Umbilical cord (tissue), 2 donors: ENCODE data around the gene SERPINB6. TPM values are rescaled to one million over a fixed set of nuclear protein-coding genes. Genes with fewer than 3 reads are reported as not detected.
"Not testable (repeated sequence)": the region's sequence is repeated elsewhere in the genome, so short reads cannot be mapped to it uniquely, and the experiment has no call there.

Source experiments
- DNase-seq: peaks from one replicate; pipeline ENCODE4 v3.0.0-alpha.2; 2015; ENCODE audit warnings: low spot score
- total RNA-seq: library from RNA; depleted of rRNA; stranded (reverse); fragments of >200 nt; gene quantifications from one replicate; pipeline ENCODE4 v1.2.3, GENCODE V29; 2014; ENCODE audit warnings: low replicate concordance; ENCODE audit not compliant: insufficient read depth

SERPINB6 gene
- total RNA-seq, 1 donor from 2014 or later, result 63.3 TPM

GRCh38 chr6:2977799-2978590 lies 6.6 kb upstream of the SERPINB6 start:
- no peak for DNase-seq

GRCh38 chr6:2977290-2977689 lies 5.9 kb upstream of the SERPINB6 start:
- no peak for DNase-seq

- no peak for DNase-seq
Measured at GRCh38 chr6:2976571-2977085, 5.3 kb upstream of the SERPINB6 start.

GRCh38 chr6:2976060-2976459 lies 4.7 kb upstream of the SERPINB6 start:
- no peak for DNase-seq

- DNase-seq, result no peak
Measured at GRCh38 chr6:2973676-2974075, 2.3 kb upstream of the SERPINB6 start.

- not testable (repeated sequence) for DNase-seq
Measured at GRCh38 chr6:2973180-2973579, 1.8 kb upstream of the SERPINB6 start.

- DNase-seq, result not testable (repeated sequence)
Measured at GRCh38 chr6:2972685-2973084, 1.3 kb upstream of the SERPINB6 start.

- not testable (repeated sequence) for DNase-seq
Measured at GRCh38 chr6:2972219-2972487, 786 bp upstream of the SERPINB6 start.

- peak; percentile 63 for DNase-seq
Measured at GRCh38 chr6:2970753-2971419, 481 bp downstream of the SERPINB6 start.

- no peak for DNase-seq
Measured at GRCh38 chr6:2970034-2970685, 1.2 kb downstream of the SERPINB6 start.

GRCh38 chr6:2969549-2969948 lies 1.8 kb downstream of the SERPINB6 start:
- no peak for DNase-seq

GRCh38 chr6:2968600-2969135 lies 2.7 kb downstream of the SERPINB6 start:
- no peak for DNase-seq

- no peak for DNase-seq
Measured at GRCh38 chr6:2967936-2968335, 3.4 kb downstream of the SERPINB6 start.

- no peak for DNase-seq
Measured at GRCh38 chr6:2966347-2966746, 5.0 kb downstream of the SERPINB6 start.

GRCh38 chr6:2964793-2965505 lies 6.4 kb downstream of the SERPINB6 start:
- DNase-seq, result no peak

GRCh38 chr6:2963756-2964155 lies 7.6 kb downstream of the SERPINB6 start:
- no peak for DNase-seq

GRCh38 chr6:2962636-2963035 lies 8.7 kb downstream of the SERPINB6 start:
- DNase-seq, result no peak

GRCh38 chr6:2962004-2962403 lies 9.4 kb downstream of the SERPINB6 start:
- no peak for DNase-seq

- DNase-seq, result no peak
Measured at GRCh38 chr6:2961506-2961905, 9.9 kb downstream of the SERPINB6 start.

- DNase-seq, result no peak
Measured at GRCh38 chr6:2960935-2961334, 10.4 kb downstream of the SERPINB6 start.

- DNase-seq, result peak; percentile 34
Measured at GRCh38 chr6:2959909-2960719, 11.3 kb downstream of the SERPINB6 start.
